Breast epithelium (tissue), 3 donors: ENCODE measurements around the gene SPDYE17.
"Not testable (repeated sequence)": the region's sequence is repeated elsewhere in the genome, so short reads cannot be mapped to it uniquely, and the experiment has no call there.

ENCODE experiments used
- CTCF ChIP-seq, 3 donors: fragments of 450-650 bp; IDR thresholded peaks; one replicate each; pipeline ENCODE4 v1.5.1; 2016 to 2017; ENCODE audit warnings: antibody characterized with exemption in 3 of 3, mild to moderate bottlenecking in 3 of 3, moderate library complexity in 3 of 3
- POLR2A ChIP-seq: fragments of 450-650 bp; IDR thresholded peaks from one replicate; pipeline ENCODE4 v1.6.1; 2016; ENCODE audit warnings: antibody characterized with exemption, mild to moderate bottlenecking, moderate library complexity

GRCh38 chr7:77003241-77003640 lies 28.9 kb downstream of the SPDYE17 start:
- not testable (repeated sequence) for TF ChIP-seq CTCF (IDR thresholded peaks at IDR 0.05); POLR2A
